SH-SY5Y (cell line): Measurements from ENCODE around the gene VPS37C.

ENCODE experiments used
- GATA2 ChIP-seq: IDR thresholded peaks from 2 replicates; pipeline ENCODE4 v1.6.1; 2011; ENCODE audit warnings: mild to moderate bottlenecking, low read depth, low read length
- GATA3 ChIP-seq: IDR thresholded peaks from 2 replicates; pipeline ENCODE4 v1.6.1; 2011; ENCODE audit warnings: low read depth, mild to moderate bottlenecking, low read length, moderate library complexity

GRCh38 chr11:61082931-61083531 lies 78.2 kb downstream of the VPS37C start:
- TF ChIP-seq GATA3 (no peak), GATA2 (no peak)
